ENCODE results near the gene KANK2.
A peak's percentile ranks its signal among the peaks of the same experiment; 100 is the strongest.
"Not testable (repeated sequence)": the region's sequence is repeated elsewhere in the genome, so short reads cannot be mapped to it uniquely, and the experiment has no call there.

The KANK2 gene

DNA sequence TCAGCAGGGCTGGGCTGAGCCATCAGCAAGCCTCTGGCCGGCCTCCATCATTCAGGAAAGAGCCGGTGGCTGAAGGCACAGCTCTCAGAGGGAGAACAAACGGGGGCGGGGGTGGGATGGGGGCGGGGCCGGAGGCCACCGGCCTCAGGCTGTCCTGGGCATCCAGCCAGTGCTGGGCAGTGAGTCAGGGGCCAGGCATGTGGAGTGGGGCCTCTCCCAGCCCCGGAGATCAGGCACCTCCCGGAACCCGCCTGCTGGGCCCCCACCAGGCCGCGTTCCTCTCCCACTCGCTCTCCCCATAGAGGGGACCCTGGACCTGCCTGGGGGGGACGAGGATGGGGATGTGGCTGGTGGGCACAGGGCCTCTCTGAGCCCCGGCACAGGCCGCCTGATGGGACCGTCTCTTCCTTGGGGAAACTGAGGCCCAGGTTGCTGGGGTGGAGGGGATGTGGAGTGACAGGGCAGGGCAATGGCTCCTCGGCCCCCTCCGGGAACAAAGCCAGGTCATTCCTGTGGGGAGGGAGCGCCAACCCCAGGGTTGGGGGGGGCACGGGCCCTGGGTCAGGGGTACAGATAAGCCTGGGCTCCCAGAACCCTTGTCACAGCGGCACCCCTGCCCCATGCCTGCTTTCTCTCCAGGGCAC lies 54.7 kb downstream of the KANK2 start:
- Histone ChIP-seq H3K9me3 (ENCODE audit: insufficient read depth, low read length) (no peaks in the 10 kb centered on the region), H3K4me3 (ENCODE audit: low read length) (no peak overlapping the region), H3K9ac (ENCODE audit: low read length) (no peak overlapping the region), H3K4me1 (ENCODE audit: low read length) (peaks cover 6% of the 10 kb centered on the region; the same call in 1 of the 2 replicates), H3K36me3 (replicated peaks; ENCODE audit: low read depth, low read length) (peaks cover 17% of the 10 kb centered on the region), H3K4me2 (ENCODE audit: low read length) (no peak overlapping the region), H3K27me3 (ENCODE audit: low read depth, low read length) (peaks cover 16% of the 10 kb centered on the region), H2AFZ (ENCODE audit: low read depth, low read length) (no peak overlapping the region), H4K20me1 (ENCODE audit: insufficient read depth, low read length) (no peaks in the 10 kb centered on the region), H3K79me2 (ENCODE audit: low read length) (no peaks in the 10 kb centered on the region), H3K27ac (ENCODE audit: low read length) (no peak overlapping the region)
- no peak for TF ChIP-seq EZH2phosphoT487 (IDR thresholded peaks at IDR 0.05; ENCODE audit: low read depth)
- TF ChIP-seq, protein P1, sequence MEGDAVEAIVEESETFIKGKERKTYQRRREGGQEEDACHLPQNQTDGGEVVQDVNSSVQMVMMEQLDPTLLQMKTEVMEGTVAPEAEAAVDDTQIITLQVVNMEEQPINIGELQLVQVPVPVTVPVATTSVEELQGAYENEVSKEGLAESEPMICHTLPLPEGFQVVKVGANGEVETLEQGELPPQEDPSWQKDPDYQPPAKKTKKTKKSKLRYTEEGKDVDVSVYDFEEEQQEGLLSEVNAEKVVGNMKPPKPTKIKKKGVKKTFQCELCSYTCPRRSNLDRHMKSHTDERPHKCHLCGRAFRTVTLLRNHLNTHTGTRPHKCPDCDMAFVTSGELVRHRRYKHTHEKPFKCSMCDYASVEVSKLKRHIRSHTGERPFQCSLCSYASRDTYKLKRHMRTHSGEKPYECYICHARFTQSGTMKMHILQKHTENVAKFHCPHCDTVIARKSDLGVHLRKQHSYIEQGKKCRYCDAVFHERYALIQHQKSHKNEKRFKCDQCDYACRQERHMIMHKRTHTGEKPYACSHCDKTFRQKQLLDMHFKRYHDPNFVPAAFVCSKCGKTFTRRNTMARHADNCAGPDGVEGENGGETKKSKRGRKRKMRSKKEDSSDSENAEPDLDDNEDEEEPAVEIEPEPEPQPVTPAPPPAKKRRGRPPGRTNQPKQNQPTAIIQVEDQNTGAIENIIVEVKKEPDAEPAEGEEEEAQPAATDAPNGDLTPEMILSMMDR (IDR thresholded peaks at IDR 0.05; ENCODE audit: low read depth, low read length), result no peak

- Histone ChIP-seq H3K4me1 (ENCODE audit: low read length) (peaks cover 6% of the 10 kb centered on the region; the same call in 1 of the 2 replicates), H3K9ac (ENCODE audit: low read length) (no peak overlapping the region), H3K79me2 (ENCODE audit: low read length) (no peaks in the 10 kb centered on the region), H3K9me3 (ENCODE audit: insufficient read depth, low read length) (no peaks in the 10 kb centered on the region), H3K27me3 (ENCODE audit: low read depth, low read length) (peaks cover 16% of the 10 kb centered on the region), H3K36me3 (replicated peaks; ENCODE audit: low read depth, low read length) (peaks cover 14% of the 10 kb centered on the region), H3K4me3 (ENCODE audit: low read length) (no peak overlapping the region), H3K27ac (ENCODE audit: low read length) (no peak overlapping the region), H2AFZ (ENCODE audit: low read depth, low read length) (no peak overlapping the region), H3K4me2 (ENCODE audit: low read length) (no peak overlapping the region), H4K20me1 (ENCODE audit: insufficient read depth, low read length) (no peaks in the 10 kb centered on the region)
- TF ChIP-seq, protein P1 (IDR thresholded peaks at IDR 0.05; ENCODE audit: low read depth, low read length), result peak; percentile 15; the same call in 1 of the 2 replicates
- no peak for TF ChIP-seq EZH2phosphoT487 (IDR thresholded peaks at IDR 0.05; ENCODE audit: low read depth)
Measured at GRCh38 chr19:11141937-11142527, 55.3 kb downstream of the KANK2 start.

DNA sequence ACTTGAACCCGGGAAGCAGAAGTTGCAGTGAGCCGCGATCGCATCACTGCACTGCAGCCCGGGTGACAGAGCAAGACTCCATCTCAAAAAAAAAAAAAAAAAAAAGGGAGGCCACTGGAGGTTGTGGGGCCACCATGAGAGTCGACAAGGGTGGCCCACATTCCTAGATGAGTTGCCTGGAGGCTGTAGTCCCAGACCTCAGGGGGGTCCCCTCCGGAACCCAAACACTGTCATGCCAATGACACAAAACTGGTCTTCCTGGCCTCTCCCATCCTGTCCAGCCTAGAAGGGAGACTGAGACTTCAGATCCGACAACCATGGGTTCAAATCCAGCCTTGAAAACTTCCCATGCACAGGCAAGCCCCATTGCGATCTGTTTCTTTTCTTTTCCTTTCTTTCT lies 56.4 kb downstream of the KANK2 start:
- Histone ChIP-seq H3K79me2 (ENCODE audit: low read length) (no peaks in the 10 kb centered on the region), H3K27ac (ENCODE audit: low read length) (no peak overlapping the region), H3K4me2 (ENCODE audit: low read length) (no peak overlapping the region), H3K4me3 (ENCODE audit: low read length) (no peak overlapping the region), H3K4me1 (ENCODE audit: low read length) (peaks cover 6% of the 10 kb centered on the region; the same call in 1 of the 2 replicates), H3K9ac (ENCODE audit: low read length) (no peak overlapping the region), H3K9me3 (ENCODE audit: insufficient read depth, low read length) (no peaks in the 10 kb centered on the region), H2AFZ (ENCODE audit: low read depth, low read length) (no peak overlapping the region), H3K27me3 (ENCODE audit: low read depth, low read length) (peaks cover 16% of the 10 kb centered on the region), H3K36me3 (replicated peaks; ENCODE audit: low read depth, low read length) (peaks cover 9% of the 10 kb centered on the region), H4K20me1 (ENCODE audit: insufficient read depth, low read length) (no peaks in the 10 kb centered on the region)
- TF ChIP-seq, protein P1 (IDR thresholded peaks at IDR 0.05; ENCODE audit: low read depth, low read length), result no peak
- TF ChIP-seq EZH2phosphoT487 (IDR thresholded peaks at IDR 0.05; ENCODE audit: low read depth), result no peak

DNA sequence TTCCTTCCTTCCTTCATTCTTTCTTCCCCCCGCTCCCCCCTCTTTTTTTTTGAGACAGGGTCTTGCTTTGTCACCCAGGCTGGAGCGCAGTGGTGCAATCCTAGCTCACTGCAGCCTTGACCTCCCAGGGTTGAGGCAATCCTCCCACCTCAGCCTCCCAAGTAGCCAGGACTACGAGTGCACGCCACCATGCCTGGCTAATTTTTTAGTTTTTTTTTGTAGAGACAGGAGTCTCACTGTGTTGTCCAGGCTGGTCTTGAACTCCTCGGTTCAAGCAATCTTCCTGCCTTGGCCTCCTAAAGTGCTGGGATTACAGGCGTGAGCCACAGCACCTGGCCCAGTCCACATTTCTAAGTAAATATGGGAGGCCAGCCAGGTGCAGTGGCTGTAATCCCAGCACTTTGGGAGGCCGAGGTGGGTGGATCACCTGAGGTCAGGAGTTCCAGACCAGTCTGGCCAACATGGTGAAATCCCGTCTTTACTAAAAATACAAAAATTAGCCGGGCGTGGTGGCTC lies 57.3 kb downstream of the KANK2 start:
- H3K9me3 ChIP-seq (ENCODE audit: insufficient read depth, low read length); H3K27ac ChIP-seq (ENCODE audit: low read length); H2AFZ ChIP-seq (ENCODE audit: low read depth, low read length); H4K20me1 ChIP-seq (ENCODE audit: insufficient read depth, low read length); H3K9ac ChIP-seq (ENCODE audit: low read length); H3K4me2 ChIP-seq (ENCODE audit: low read length); H3K4me1 ChIP-seq (ENCODE audit: low read length); H3K36me3 ChIP-seq (replicated peaks; ENCODE audit: low read depth, low read length); H3K4me3 ChIP-seq (ENCODE audit: low read length); H3K79me2 ChIP-seq (ENCODE audit: low read length): not testable (repeated sequence)
- H3K27me3 ChIP-seq (ENCODE audit: low read depth, low read length), result peaks cover 16% of the 10 kb centered on the region

Measured in OCI-LY3 (cell line).